Keratinocyte (primary cell): Measurements from ENCODE around the gene PLEKHA8.

Source experiments
- CTCF ChIP-seq, 3 experiments: IDR thresholded peaks in 1 of 3; conservative IDR thresholded peaks in 1 of 3; optimal IDR thresholded peaks in 1 of 3; 2 replicates in 2 of 3; 3 replicates in 1 of 3; pipeline versions ENCODE3 to v1.5.1; 2011; ENCODE audit warnings: low read length in 3 of 3, mild to moderate bottlenecking in 3 of 3, moderate library complexity in 2 of 3, control low read depth in 1 of 3, inconsistent platforms in 1 of 3; ENCODE audit not compliant: insufficient read depth in 2 of 3; ENCODE audit errors: extremely low read depth in 1 of 3
- EZH2 ChIP-seq: IDR thresholded peaks from one replicate; pipeline ENCODE4 v1.6.1; 2012; ENCODE audit warnings: inconsistent platforms, mild to moderate bottlenecking, low read length, moderate library complexity

- TF ChIP-seq CTCF (optimal IDR thresholded peaks at IDR 0.05 in 1 of 3, IDR thresholded peaks at IDR 0.05 in 1 of 3, conservative IDR thresholded peaks at IDR 0.05 in 1 of 3; ENCODE audit: extremely low read depth in 1 of 3, insufficient read depth in 2 of 3, low read length in 3 of 3): no peak
- TF ChIP-seq EZH2: no peak
These were observed 147.0 kb downstream of the PLEKHA8 start for GRCh38 chr7:30175180-30175579.
